Epithelial cell of esophagus (primary cell): ENCODE measurements around the gene CNPY1.

ENCODE experiments used
- DNase-seq: peaks from one replicate; pipeline ENCODE4 v3.0.0; 2010; ENCODE audit warnings: low read depth
- H3K4me3 ChIP-seq: 2 replicates; pipeline ENCODE4 v1.5.1; 2011; ENCODE audit warnings: mild to moderate bottlenecking, low read length, control low read depth
- TF ChIP-seq, protein P1 (sequence below): IDR thresholded peaks from 2 replicates; pipeline ENCODE4 v1.5.1; 2011; ENCODE audit warnings: low read depth, mild to moderate bottlenecking, low read length, control low read depth, inconsistent platforms; ENCODE audit not compliant: insufficient read depth; ENCODE audit errors: missing control alignments

CNPY1 gene

DNA sequence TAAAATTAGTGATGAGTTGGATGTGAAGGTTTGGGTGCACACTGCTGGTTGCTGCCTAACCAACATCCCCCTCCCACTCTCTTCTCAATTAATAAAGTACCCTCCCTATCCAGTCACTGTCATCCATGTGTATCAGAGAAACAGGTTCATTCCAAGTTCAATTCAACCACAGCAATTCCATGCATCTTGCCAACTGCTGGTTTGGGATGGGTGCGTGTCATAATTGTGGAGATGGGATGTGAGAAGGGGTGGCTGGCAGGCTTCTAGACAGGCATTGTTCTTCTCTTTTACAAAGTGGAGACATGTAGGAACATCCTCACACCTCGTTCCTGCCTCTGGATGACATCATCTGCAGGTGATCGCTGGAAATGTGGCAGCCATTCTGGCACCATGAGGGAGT, 7.5 kb upstream of the CNPY1 start:
- TF ChIP-seq, protein P1, sequence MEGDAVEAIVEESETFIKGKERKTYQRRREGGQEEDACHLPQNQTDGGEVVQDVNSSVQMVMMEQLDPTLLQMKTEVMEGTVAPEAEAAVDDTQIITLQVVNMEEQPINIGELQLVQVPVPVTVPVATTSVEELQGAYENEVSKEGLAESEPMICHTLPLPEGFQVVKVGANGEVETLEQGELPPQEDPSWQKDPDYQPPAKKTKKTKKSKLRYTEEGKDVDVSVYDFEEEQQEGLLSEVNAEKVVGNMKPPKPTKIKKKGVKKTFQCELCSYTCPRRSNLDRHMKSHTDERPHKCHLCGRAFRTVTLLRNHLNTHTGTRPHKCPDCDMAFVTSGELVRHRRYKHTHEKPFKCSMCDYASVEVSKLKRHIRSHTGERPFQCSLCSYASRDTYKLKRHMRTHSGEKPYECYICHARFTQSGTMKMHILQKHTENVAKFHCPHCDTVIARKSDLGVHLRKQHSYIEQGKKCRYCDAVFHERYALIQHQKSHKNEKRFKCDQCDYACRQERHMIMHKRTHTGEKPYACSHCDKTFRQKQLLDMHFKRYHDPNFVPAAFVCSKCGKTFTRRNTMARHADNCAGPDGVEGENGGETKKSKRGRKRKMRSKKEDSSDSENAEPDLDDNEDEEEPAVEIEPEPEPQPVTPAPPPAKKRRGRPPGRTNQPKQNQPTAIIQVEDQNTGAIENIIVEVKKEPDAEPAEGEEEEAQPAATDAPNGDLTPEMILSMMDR: no peak
- H3K4me3 ChIP-seq: no peak overlapping the region
- DNase-seq: no peak

DNA sequence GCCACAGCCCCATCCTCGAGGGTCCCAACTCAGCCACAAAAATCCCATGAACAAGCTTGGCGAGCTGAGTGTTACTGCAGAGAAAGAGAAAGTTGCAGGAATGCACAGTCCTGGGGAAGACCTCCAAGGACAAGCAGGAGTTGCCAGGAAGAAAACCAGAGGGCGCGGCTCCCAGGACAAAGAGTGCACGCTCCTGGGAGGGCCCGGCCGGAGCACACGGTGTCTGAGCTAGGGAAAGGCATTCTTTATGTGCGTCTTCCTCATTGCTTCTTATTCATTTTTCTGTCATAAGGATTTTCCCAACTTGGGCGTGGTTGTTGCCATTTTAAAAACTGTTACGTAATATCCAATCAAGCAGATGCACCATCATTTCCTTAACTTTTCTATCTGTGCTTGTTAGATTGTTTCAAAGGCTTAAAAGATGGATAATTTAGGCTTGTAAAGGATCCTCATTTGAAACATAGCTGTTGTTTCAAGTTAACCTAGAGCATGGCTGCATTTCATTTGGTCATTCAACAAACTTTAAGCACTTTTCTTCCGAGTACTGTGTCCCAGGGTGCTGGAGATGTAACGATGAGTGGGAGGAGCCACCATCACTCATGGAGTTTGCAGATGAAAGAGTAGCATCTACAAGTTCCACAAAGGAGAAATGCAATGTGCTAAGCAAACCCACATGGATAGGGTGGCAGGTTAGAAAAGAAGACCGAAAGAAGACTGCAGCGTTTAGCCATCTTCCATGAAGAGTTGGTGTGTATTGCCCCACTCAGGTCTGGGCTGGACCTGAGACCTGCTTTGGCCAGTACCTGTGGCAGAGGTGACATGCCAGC, 5.6 kb upstream of the CNPY1 start:
- no peak for DNase-seq
- H3K4me3 ChIP-seq: no peak overlapping the region

DNA sequence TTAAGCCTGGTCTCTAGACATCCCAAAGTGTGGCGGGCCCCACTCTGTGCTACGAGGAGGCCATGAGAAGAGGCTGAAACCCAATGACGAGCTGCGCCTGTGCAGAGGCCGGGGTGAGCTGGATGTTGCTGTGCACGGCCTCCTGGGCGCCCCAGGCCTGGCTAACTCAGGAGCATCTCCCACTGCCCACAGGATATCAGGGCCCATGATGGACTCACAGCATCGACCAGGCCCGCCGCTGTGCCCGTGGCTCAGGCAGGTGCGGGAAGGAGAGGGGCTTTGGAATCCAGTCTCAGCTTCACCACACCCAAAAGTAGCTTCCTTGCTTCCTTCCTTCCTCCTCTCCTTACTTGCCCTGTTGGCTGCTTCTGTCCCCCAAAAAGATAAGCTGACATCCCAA, 4.6 kb upstream of the CNPY1 start:
- H3K4me3 ChIP-seq: no peak overlapping the region
- TF ChIP-seq, protein P1: no peak
- DNase-seq: no peak

More for the DNA sequence above, 5.6 kb upstream of the CNPY1 start:
- TF ChIP-seq, protein P1: no peak

DNA sequence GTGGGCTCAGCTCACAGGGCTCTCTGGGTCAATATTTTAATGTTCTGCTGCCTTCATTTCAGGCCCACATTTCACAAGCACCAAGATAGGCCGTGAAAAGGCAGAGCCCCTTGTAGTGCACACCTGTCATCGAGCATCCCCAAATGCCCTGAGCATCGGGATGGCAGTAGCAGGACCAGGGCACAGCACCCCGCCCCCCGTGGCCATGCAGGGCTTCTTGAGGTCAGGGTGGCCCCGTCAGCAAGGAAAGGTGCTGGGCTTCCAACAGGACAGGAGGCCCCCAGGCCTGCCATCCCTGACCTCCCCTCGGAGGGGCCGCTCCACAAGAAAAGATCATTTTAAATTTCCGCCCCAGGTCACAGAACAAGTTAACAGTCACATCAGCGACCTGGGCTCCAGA, 2.9 kb upstream of the CNPY1 start:
- TF ChIP-seq, protein P1: no peak
- no peak overlapping the region for H3K4me3 ChIP-seq
- no peak for DNase-seq

DNA sequence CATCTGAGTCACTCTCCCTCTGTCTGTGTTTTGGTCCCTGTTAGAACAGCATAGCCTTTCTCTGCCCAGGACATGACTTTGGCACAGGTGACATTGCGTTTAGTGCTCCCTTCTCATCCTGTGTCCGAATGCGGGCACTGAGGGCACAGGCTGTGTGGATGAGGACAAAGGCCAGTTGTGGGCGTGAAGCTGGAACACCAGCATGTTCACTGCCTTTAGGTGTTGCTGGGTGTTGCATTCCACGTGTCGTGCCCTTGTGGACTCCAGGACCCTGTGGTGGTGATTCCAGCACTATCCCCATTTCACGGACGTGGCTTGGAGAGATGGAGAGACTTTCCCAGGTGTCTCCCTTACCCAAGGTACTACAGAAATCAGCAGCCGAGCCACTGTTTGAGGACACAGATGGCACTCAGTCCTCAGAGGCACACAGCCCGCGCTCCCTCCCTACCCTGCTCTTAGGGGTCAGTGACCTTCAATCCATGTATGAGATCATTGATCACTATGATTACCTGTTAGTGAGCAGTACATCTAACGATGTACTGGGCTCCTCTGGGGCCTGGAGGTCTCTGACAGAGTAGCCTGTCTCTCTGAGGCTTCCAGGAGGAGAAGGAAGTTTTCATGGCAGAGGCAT, 917 bp upstream of the CNPY1 start:
- TF ChIP-seq, protein P1: no peak
- DNase-seq: no peak
- H3K4me3 ChIP-seq: no peak overlapping the region

DNA sequence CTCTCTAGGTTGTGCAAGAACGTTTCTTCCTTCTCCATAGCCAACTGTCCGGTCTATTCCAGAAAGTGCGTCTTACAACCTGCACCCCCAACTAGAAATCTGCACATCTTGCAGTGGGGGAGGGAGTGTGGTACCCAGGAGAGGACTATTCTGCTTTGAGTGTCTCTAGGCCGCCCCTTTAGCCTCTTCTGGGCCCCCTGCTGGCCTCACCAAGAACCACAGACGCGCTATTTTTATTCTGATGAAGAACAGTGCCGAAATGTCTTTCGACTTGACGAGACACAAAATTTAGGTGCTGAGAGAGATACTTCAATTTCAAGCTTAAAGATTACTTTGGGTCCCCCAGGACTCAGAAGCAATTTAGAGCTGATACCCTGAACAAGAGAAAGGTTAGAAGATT, 1.0 kb downstream of the CNPY1 start:
- TF ChIP-seq, protein P1: no peak
- no peak for DNase-seq
- no peak overlapping the region for H3K4me3 ChIP-seq
